BJ (cell line): Measurements from ENCODE around the gene SLX4IP. TPM values are rescaled to one million over a fixed set of nuclear protein-coding genes. Genes with fewer than 3 reads are reported as not detected.

ENCODE experiments used
- CTCF ChIA-PET: fragments of 350-600 bp; formaldehyde crosslinking; extraction: SDS; loops from one replicate; lab custom pipeline; 2021; ENCODE audit warnings: antibody characterized with exemption, inconsistent platforms; lab: Yijun Ruan, JAX
- POLR2A ChIA-PET: fragments of 300-600 bp; sonication (Branson Sonifier 250); formaldehyde crosslinking; extraction: SDS; loops from one replicate; lab custom pipeline; 2021; ENCODE audit warnings: antibody characterized with exemption; lab: Charles Lee
- DNase-seq: peaks from one replicate; pipeline ENCODE4 v3.0.0-alpha.2; 2011; ENCODE audit warnings: low read depth
- H3K27me3 ChIP-seq: 2 replicates; pipeline ENCODE4 v1.6.0; 2011; ENCODE audit warnings: low read length; ENCODE audit not compliant: control insufficient read depth, insufficient read depth
- H3K36me3 ChIP-seq: 2 replicates; pipeline ENCODE4 v1.5.1; 2011; ENCODE audit warnings: low read length; ENCODE audit not compliant: control insufficient read depth, insufficient read depth
- H3K4me3 ChIP-seq: 2 replicates; pipeline ENCODE4 v1.5.1; 2011; ENCODE audit warnings: low read depth, mild to moderate bottlenecking, control low read depth, low read length
- CTCF ChIP-seq: IDR thresholded peaks from 2 replicates; pipeline ENCODE4 v1.5.1; 2011; ENCODE audit warnings: low read depth, mild to moderate bottlenecking, control low read depth, inconsistent platforms, low read length, moderate library complexity; ENCODE audit not compliant: insufficient read depth
- polyA plus RNA-seq: library from polyadenylated mRNA; depleted of rRNA; stranded (reverse); fragments of >200 nt; gene quantifications from 2 replicates; pipeline ENCODE4 v1.2.3, GENCODE V29; 2011

Gene SLX4IP
- polyA plus RNA-seq, 1 experiment = 1.6 TPM

- ChIA-PET POLR2A (no interaction called here), CTCF (interaction anchor here (1.8 to 2.2 kb wide), 2 partner anchors 67 to 70 kb away, joined by 4 to 6 read pairs; no protein-coding TSS in a partner anchor)
- no peak for DNase-seq
- no peak for TF ChIP-seq CTCF
- Histone ChIP-seq H3K27me3 (no peaks in the 10 kb centered on the region), H3K4me3 (no peak overlapping the region), H3K36me3 (no peaks in the 10 kb centered on the region)
Measured at GRCh38 chr20:10604865-10605440, 169.8 kb downstream of the SLX4IP start.

GRCh38 chr20:10605547-10606195 is 170.6 kb downstream of the SLX4IP start:
- H3K36me3 ChIP-seq = no peaks in the 10 kb centered on the region
- CTCF ChIA-PET = interaction anchor here (0.6 to 2.2 kb wide), 4 partner anchors 10 to 69 kb away, joined by 3 to 6 read pairs (median 4); no protein-coding TSS in a partner anchor
- POLR2A ChIA-PET = no interaction called here
- H3K4me3 ChIP-seq = no peak overlapping the region
- H3K27me3 ChIP-seq = no peaks in the 10 kb centered on the region
- no peak for TF ChIP-seq CTCF
- DNase-seq = no peak

GRCh38 chr20:10609276-10609675 is 174.2 kb downstream of the SLX4IP start:
- Histone ChIP-seq H3K4me3 (no peak overlapping the region), H3K36me3 (no peaks in the 10 kb centered on the region), H3K27me3 (no peaks in the 10 kb centered on the region)
- POLR2A ChIA-PET = interaction anchor here (0.6 kb wide), 2 partner anchors 34 to 98 kb away, joined by 4 to 7 read pairs; no protein-coding TSS in a partner anchor
- TF ChIP-seq CTCF = no peak
- DNase-seq = no peak
- CTCF ChIA-PET = interaction anchor here (1.2 to 1.5 kb wide), 3 partner anchors 10 to 62 kb away, joined by 3 to 5 read pairs (median 4); no protein-coding TSS in a partner anchor

GRCh38 chr20:10609770-10610169 is 174.7 kb downstream of the SLX4IP start:
- POLR2A ChIA-PET = interaction anchor here (0.6 kb wide), 2 partner anchors 99 to 794 kb away, joined by 4 read pairs; no protein-coding TSS in a partner anchor
- CTCF ChIA-PET = interaction anchor here (1.2 to 1.5 kb wide), 3 partner anchors 9 to 61 kb away, joined by 3 to 5 read pairs (median 4); no protein-coding TSS in a partner anchor

More at GRCh38 chr20:10609770-10610169, 174.7 kb downstream of the SLX4IP start:
- no peak overlapping the region for H3K4me3 ChIP-seq
- no peak for DNase-seq
- no peaks in the 10 kb centered on the region for H3K36me3 ChIP-seq
- no peak for TF ChIP-seq CTCF
- no peaks in the 10 kb centered on the region for H3K27me3 ChIP-seq
